ENCODE data around the gene BFSP1.

- no peak for TF ChIP-seq POLR2AphosphoS5 (IDR thresholded peaks at IDR 0.05; ENCODE audit: borderline replicate concordance, low read depth, low read length)
- TF ChIP-seq EZH2 (IDR thresholded peaks at IDR 0.05) = no peak
These were observed 74.9 kb downstream of the BFSP1 start for GRCh38 chr20:17456279-17456678.
